Measurements from ENCODE around the gene EYS.

The EYS gene

DNA sequence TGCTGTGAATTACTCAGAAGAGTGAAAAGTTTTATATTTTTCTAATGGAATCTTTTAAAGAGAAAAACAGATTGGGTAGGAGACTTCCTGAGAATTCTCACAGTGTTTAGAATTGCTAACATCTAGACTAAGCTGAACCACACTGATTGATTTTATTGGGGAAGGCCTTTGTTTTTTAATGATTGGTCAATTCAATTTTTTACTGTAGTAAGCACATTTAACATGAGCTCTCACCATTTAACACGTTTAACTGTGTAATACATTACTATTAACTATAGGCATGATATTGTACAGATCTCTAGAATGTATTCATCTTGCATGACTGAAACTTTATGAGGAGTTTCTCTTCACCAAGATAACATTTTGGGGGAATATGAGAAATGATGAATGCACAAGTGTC lies 1084.1 kb downstream of the EYS start:
- no peak overlapping the region for H3K9ac ChIP-seq (ENCODE audit: low read depth, low read length, poor library complexity, severe bottlenecking)
- no peak overlapping the region for H3K4me2 ChIP-seq (ENCODE audit: low read depth, low read length, poor library complexity, severe bottlenecking)
- H4K20me1 ChIP-seq (ENCODE audit: insufficient read depth, low read length, poor library complexity, severe bottlenecking), result no peaks in the 10 kb centered on the region
- no peaks in the 10 kb centered on the region for H3K4me1 ChIP-seq (ENCODE audit: insufficient read depth, low read length, poor library complexity, severe bottlenecking)
- H3K27me3 ChIP-seq (ENCODE audit: insufficient read depth, low read length, poor library complexity, severe bottlenecking), result no peaks in the 10 kb centered on the region
- no peak overlapping the region for H3K4me3 ChIP-seq (ENCODE audit: low read length, poor library complexity, severe bottlenecking)
- H3K9me2 ChIP-seq (replicated peaks; ENCODE audit: low read depth, low read length), result no peaks in the 10 kb centered on the region
- no peaks in the 10 kb centered on the region for H3K9me3 ChIP-seq (ENCODE audit: insufficient read depth, low read depth, low read length)
- no peaks in the 10 kb centered on the region for H3F3A ChIP-seq (ENCODE audit: low read depth)
- no peak for TF ChIP-seq EZH2phosphoT487 (IDR thresholded peaks at IDR 0.05; ENCODE audit: borderline replicate concordance)
- TF ChIP-seq, protein P1, sequence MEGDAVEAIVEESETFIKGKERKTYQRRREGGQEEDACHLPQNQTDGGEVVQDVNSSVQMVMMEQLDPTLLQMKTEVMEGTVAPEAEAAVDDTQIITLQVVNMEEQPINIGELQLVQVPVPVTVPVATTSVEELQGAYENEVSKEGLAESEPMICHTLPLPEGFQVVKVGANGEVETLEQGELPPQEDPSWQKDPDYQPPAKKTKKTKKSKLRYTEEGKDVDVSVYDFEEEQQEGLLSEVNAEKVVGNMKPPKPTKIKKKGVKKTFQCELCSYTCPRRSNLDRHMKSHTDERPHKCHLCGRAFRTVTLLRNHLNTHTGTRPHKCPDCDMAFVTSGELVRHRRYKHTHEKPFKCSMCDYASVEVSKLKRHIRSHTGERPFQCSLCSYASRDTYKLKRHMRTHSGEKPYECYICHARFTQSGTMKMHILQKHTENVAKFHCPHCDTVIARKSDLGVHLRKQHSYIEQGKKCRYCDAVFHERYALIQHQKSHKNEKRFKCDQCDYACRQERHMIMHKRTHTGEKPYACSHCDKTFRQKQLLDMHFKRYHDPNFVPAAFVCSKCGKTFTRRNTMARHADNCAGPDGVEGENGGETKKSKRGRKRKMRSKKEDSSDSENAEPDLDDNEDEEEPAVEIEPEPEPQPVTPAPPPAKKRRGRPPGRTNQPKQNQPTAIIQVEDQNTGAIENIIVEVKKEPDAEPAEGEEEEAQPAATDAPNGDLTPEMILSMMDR (conservative IDR thresholded peaks at IDR 0.05; ENCODE audit: low read length), result no peak
- H3K79me2 ChIP-seq (ENCODE audit: insufficient read depth, low read length), result no peaks in the 10 kb centered on the region
- H2AFZ ChIP-seq (ENCODE audit: low read length), result no peak overlapping the region
- no peaks in the 10 kb centered on the region for H3K36me3 ChIP-seq (ENCODE audit: insufficient read depth, low read length)

DNA sequence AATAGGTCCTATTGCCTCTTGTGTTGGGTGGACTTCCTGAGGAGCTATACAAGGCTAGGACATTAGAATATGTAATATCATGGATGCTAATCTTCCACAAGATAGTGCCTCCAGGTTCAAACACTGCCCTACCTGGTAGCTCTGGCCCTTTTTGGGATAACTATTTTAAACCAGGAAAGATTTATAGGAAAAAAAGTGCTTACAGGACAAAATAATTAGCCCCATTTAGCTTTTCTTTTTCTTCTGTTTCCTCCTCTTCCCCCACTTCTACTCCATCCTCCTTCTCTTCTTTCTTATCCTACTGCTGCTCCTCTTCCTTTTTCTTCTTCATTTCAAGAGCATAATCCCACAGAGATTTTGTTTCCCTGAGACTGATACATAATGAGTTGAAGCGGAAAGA lies 1104.0 kb downstream of the EYS start:
- Histone ChIP-seq H3K9me2 (replicated peaks; ENCODE audit: low read depth, low read length) (no peaks in the 10 kb centered on the region), H3K27me3 (ENCODE audit: insufficient read depth, low read length, poor library complexity, severe bottlenecking) (no peaks in the 10 kb centered on the region), H3K36me3 (ENCODE audit: insufficient read depth, low read length) (no peaks in the 10 kb centered on the region), H4K20me1 (ENCODE audit: insufficient read depth, low read length, poor library complexity, severe bottlenecking) (no peaks in the 10 kb centered on the region), H3K9ac (ENCODE audit: low read depth, low read length, poor library complexity, severe bottlenecking) (no peak overlapping the region), H3K79me2 (ENCODE audit: insufficient read depth, low read length) (no peaks in the 10 kb centered on the region), H3F3A (ENCODE audit: low read depth) (no peaks in the 10 kb centered on the region), H3K4me2 (ENCODE audit: low read depth, low read length, poor library complexity, severe bottlenecking) (no peak overlapping the region), H3K4me1 (ENCODE audit: insufficient read depth, low read length, poor library complexity, severe bottlenecking) (no peaks in the 10 kb centered on the region), H3K4me3 (ENCODE audit: low read length, poor library complexity, severe bottlenecking) (no peak overlapping the region), H2AFZ (ENCODE audit: low read length) (no peak overlapping the region), H3K9me3 (ENCODE audit: insufficient read depth, low read depth, low read length) (no peaks in the 10 kb centered on the region)
- TF ChIP-seq, protein P1 (conservative IDR thresholded peaks at IDR 0.05; ENCODE audit: low read length), result no peak
- TF ChIP-seq EZH2phosphoT487 (IDR thresholded peaks at IDR 0.05; ENCODE audit: borderline replicate concordance), result no peak

DNA sequence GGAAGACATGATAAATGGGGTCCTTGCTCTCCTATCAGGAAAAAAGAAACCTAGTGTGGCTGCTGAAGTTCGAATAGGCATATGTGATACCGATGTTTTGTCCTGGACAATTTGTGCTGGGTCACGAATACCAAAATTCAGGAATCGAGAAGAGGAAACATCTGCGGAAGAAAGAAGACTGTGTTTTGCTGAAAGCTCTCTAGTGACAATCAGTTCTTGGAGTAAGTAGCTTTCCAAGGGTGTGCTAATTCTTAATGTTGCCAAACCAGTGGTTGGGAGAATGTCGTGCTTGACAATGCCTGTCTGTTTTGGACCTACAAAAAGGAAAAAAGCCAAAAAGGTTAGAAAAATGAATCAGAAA lies 1115.4 kb downstream of the EYS start:
- Histone ChIP-seq H2AFZ (ENCODE audit: low read length) (no peak overlapping the region), H3K9me2 (replicated peaks; ENCODE audit: low read depth, low read length) (no peaks in the 10 kb centered on the region), H3K4me1 (ENCODE audit: insufficient read depth, low read length, poor library complexity, severe bottlenecking) (no peaks in the 10 kb centered on the region), H3K27me3 (ENCODE audit: insufficient read depth, low read length, poor library complexity, severe bottlenecking) (no peaks in the 10 kb centered on the region), H3K9me3 (ENCODE audit: insufficient read depth, low read depth, low read length) (no peaks in the 10 kb centered on the region), H3K4me3 (ENCODE audit: low read length, poor library complexity, severe bottlenecking) (no peak overlapping the region), H3K4me2 (ENCODE audit: low read depth, low read length, poor library complexity, severe bottlenecking) (no peak overlapping the region), H4K20me1 (ENCODE audit: insufficient read depth, low read length, poor library complexity, severe bottlenecking) (no peaks in the 10 kb centered on the region), H3F3A (ENCODE audit: low read depth) (no peaks in the 10 kb centered on the region), H3K9ac (ENCODE audit: low read depth, low read length, poor library complexity, severe bottlenecking) (no peak overlapping the region), H3K36me3 (ENCODE audit: insufficient read depth, low read length) (no peaks in the 10 kb centered on the region), H3K79me2 (ENCODE audit: insufficient read depth, low read length) (no peaks in the 10 kb centered on the region)
- TF ChIP-seq EZH2phosphoT487 (IDR thresholded peaks at IDR 0.05; ENCODE audit: borderline replicate concordance), result no peak

DNA sequence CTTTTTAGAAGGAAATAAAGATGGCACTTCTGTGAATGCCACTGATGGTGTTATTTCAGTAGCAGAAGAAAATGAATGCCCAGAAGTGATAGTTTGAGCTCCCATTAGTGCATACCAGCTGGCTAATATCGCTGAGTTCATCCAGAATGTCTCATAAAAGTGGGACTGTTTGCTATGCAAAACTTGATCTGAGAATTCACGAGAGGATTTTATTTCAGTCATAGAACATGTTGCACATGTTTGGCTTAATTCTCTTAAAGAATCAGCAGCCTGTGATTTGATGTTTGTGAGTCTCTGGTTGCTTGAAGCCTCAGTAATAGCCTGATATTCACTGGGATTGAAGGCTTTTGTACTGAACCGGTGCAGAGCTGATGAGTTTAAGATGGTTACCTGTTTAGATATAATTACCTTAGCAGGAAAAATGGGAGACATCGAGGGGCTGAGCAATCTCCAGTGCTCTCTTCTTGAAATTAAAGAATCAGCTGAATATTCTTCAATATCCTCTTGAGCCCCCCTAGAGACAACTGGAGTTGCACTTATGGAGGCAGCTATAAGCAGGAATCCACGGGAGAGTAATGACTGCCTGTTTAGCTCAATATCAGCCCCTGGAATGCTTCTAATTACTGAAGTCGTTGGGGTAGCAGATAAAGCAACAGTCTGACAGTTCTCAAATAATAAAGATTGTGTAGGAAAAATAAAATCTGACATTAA lies 1115.9 kb downstream of the EYS start:
- H3F3A ChIP-seq (ENCODE audit: low read depth), result no peaks in the 10 kb centered on the region
- no peak overlapping the region for H3K4me3 ChIP-seq (ENCODE audit: low read length, poor library complexity, severe bottlenecking)
- no peaks in the 10 kb centered on the region for H3K79me2 ChIP-seq (ENCODE audit: insufficient read depth, low read length)
- no peak for TF ChIP-seq EZH2phosphoT487 (IDR thresholded peaks at IDR 0.05; ENCODE audit: borderline replicate concordance)
- TF ChIP-seq, protein P1 (conservative IDR thresholded peaks at IDR 0.05; ENCODE audit: low read length), result no peak
- no peak overlapping the region for H3K9ac ChIP-seq (ENCODE audit: low read depth, low read length, poor library complexity, severe bottlenecking)
- no peaks in the 10 kb centered on the region for H4K20me1 ChIP-seq (ENCODE audit: insufficient read depth, low read length, poor library complexity, severe bottlenecking)
- H3K4me1 ChIP-seq (ENCODE audit: insufficient read depth, low read length, poor library complexity, severe bottlenecking), result no peaks in the 10 kb centered on the region
- H3K9me2 ChIP-seq (replicated peaks; ENCODE audit: low read depth, low read length), result no peaks in the 10 kb centered on the region
- no peaks in the 10 kb centered on the region for H3K27me3 ChIP-seq (ENCODE audit: insufficient read depth, low read length, poor library complexity, severe bottlenecking)
- no peaks in the 10 kb centered on the region for H3K36me3 ChIP-seq (ENCODE audit: insufficient read depth, low read length)
- no peaks in the 10 kb centered on the region for H3K9me3 ChIP-seq (ENCODE audit: insufficient read depth, low read depth, low read length)
- no peak overlapping the region for H3K4me2 ChIP-seq (ENCODE audit: low read depth, low read length, poor library complexity, severe bottlenecking)
- H2AFZ ChIP-seq (ENCODE audit: low read length), result no peak overlapping the region

Data from Loucy (cell line).